ENCODE data around the gene GCFC2. TPM values are rescaled to one million over a fixed set of nuclear protein-coding genes. Genes with fewer than 3 reads are reported as not detected.

The GCFC2 gene
- total and polyA plus RNA-seq, 2 of the 13 experiments (the other 11 are each of a cell fraction or from before 2014, with no cell fraction given), result 26.8 to 49.0 TPM

GRCh38 chr2:75710577-75711253, at the start of gene GCFC2 (continued):
- TF ChIP-seq ZBTB37 (CRISPR knock-in tag; IDR thresholded peaks at IDR 0.05), result 0 out of 2 replicates have a peak, but pooled peaks have one; percentile 4
- peak; percentile 98; the same call in 1 of the 2 replicates for TF ChIP-seq ZNF383 (CRISPR knock-in tag; IDR thresholded peaks at IDR 0.05; ENCODE audit: borderline replicate concordance)
- TF ChIP-seq TRIM24 (CRISPR knock-in tag; IDR thresholded peaks at IDR 0.05), result no peak
- peak; percentile 99 for TF ChIP-seq HES4 (CRISPR knock-in tag; IDR thresholded peaks at IDR 0.05; ENCODE audit: borderline replicate concordance)
- TF ChIP-seq TRIM22 (IDR thresholded peaks at IDR 0.05), result no peak
- TF ChIP-seq CCDC6 (CRISPR knock-in tag; IDR thresholded peaks at IDR 0.05), result peak; percentile 99
- TF ChIP-seq ZNF619 (CRISPR knock-in tag; IDR thresholded peaks at IDR 0.05), result peak; percentile 98; the same call in 1 of the 2 replicates
- TF ChIP-seq ZNF530 (CRISPR knock-in tag; IDR thresholded peaks at IDR 0.05; ENCODE audit: low read depth), result peak; percentile 97
- peak; percentile 100 for TF ChIP-seq ARID2 (CRISPR knock-in tag; IDR thresholded peaks at IDR 0.05; ENCODE audit: borderline replicate concordance)
- TF ChIP-seq ZNF24 (IDR thresholded peaks at IDR 0.05), result peak; percentile 49; the same call in 1 of the 2 replicates
- TF ChIP-seq KLF16 (CRISPR knock-in tag; IDR thresholded peaks at IDR 0.05), result peak; percentile 86 to 96; a peak in 3 of 4 replicates
- peak; percentile 95 for TF ChIP-seq ASH2L (IDR thresholded peaks at IDR 0.05; ENCODE audit: insufficient read length, low read depth, low read length)
- peak; percentile 93; the same call in 1 of the 2 replicates for TF ChIP-seq KDM3A (CRISPR knock-in tag; IDR thresholded peaks at IDR 0.05; ENCODE audit: low read depth)
- TF ChIP-seq REXO4 (CRISPR knock-in tag; IDR thresholded peaks at IDR 0.05; ENCODE audit: borderline replicate concordance), result peak; percentile 99
- peak; percentile 99 for TF ChIP-seq ZNF615 (CRISPR knock-in tag; IDR thresholded peaks at IDR 0.05; ENCODE audit: borderline replicate concordance)
- peak; percentile 99 for TF ChIP-seq ZBTB26 (CRISPR knock-in tag; IDR thresholded peaks at IDR 0.05; ENCODE audit: borderline replicate concordance)
- TF ChIP-seq ZFP36L1 (CRISPR knock-in tag; IDR thresholded peaks at IDR 0.05), result peak; percentile 95; the same call in 1 of the 2 replicates
- peak; percentile 98 for TF ChIP-seq MED13 (CRISPR knock-in tag; IDR thresholded peaks at IDR 0.05)
- peak; percentile 83; the same call in 1 of the 2 replicates for TF ChIP-seq IRF2 (CRISPR knock-in tag; IDR thresholded peaks at IDR 0.05)
- no peak for TF ChIP-seq SMC3 (IDR thresholded peaks at IDR 0.05; ENCODE audit: low read length)
- TF ChIP-seq ZNF17 (CRISPR knock-in tag; IDR thresholded peaks at IDR 0.05), result peak; percentile 99; the same call in 1 of the 2 replicates
- peak; percentile 98 for TF ChIP-seq NFATC3 (CRISPR knock-in tag; IDR thresholded peaks at IDR 0.05)
- peak; percentile 75 for TF ChIP-seq GATAD1 (CRISPR knock-in tag; IDR thresholded peaks at IDR 0.05)
- peak; percentile 91 for TF ChIP-seq E2F5 (CRISPR knock-in tag; conservative IDR thresholded peaks at IDR 0.05)
- peak; percentile 92; the same call in 1 of the 2 replicates for TF ChIP-seq ZNF614 (CRISPR knock-in tag; IDR thresholded peaks at IDR 0.05; ENCODE audit: borderline replicate concordance)
- TF ChIP-seq PHB2 (IDR thresholded peaks at IDR 0.05; ENCODE audit: partially characterized antibody), result no peak
- peak; percentile 90 for TF ChIP-seq MED1 (CRISPR knock-in tag; IDR thresholded peaks at IDR 0.05)
